H9 (cell line): Measurements from ENCODE around the gene NKAIN4. TPM values are rescaled to one million over a fixed set of nuclear protein-coding genes. Genes with fewer than 3 reads are reported as not detected.

Source experiments
- DNase-seq: peaks from one replicate; pipeline ENCODE4 v3.0.0-alpha.2; 2017
- H2AFZ ChIP-seq: one replicate; pipeline ENCODE4 v1.6.1; 2013; ENCODE audit warnings: mild to moderate bottlenecking, low read length, control low read depth, moderate library complexity
- H2AK5ac ChIP-seq: 2 replicates; pipeline ENCODE4 v1.6.1; 2013; ENCODE audit warnings: low read length, control low read depth, mixed read lengths; ENCODE audit not compliant: insufficient read length
- H2BK120ac ChIP-seq: one replicate; pipeline ENCODE4 v1.6.1; 2013; ENCODE audit warnings: low read depth, mild to moderate bottlenecking, low read length, control low read depth, inconsistent platforms; ENCODE audit not compliant: poor library complexity, severe bottlenecking
- H2BK12ac ChIP-seq: 2 replicates; pipeline ENCODE4 v1.6.1; 2013; ENCODE audit warnings: low read length, control low read depth, mixed read lengths, low read depth; ENCODE audit not compliant: insufficient read length
- H2BK15ac ChIP-seq: 2 replicates; pipeline ENCODE4 v1.6.1; 2013; ENCODE audit warnings: low read depth, low read length, control low read depth
- H2BK20ac ChIP-seq: one replicate; pipeline ENCODE4 v1.6.1; 2013; ENCODE audit warnings: low read depth, mild to moderate bottlenecking, low read length, control low read depth, inconsistent platforms; ENCODE audit not compliant: poor library complexity, severe bottlenecking
- H2BK5ac ChIP-seq: 2 replicates; pipeline ENCODE4 v1.6.1; 2013; ENCODE audit warnings: low read length, control low read depth, mixed read lengths; ENCODE audit not compliant: insufficient read length
- H3K14ac ChIP-seq: 2 replicates; pipeline ENCODE4 v1.6.1; 2013; ENCODE audit warnings: low read length, control low read depth; ENCODE audit not compliant: insufficient read depth
- H3K18ac ChIP-seq: 2 replicates; pipeline ENCODE4 v1.6.1; 2013; ENCODE audit warnings: low read depth, mild to moderate bottlenecking, mixed read lengths, low read length, control low read depth; ENCODE audit not compliant: insufficient read length
- H3K23ac ChIP-seq: 2 replicates; pipeline ENCODE4 v1.6.1; 2013; ENCODE audit warnings: low read length, control low read depth, mixed read lengths, low read depth; ENCODE audit not compliant: insufficient read length
- H3K23me2 ChIP-seq: 2 replicates; pipeline ENCODE4 v1.6.1; 2013; ENCODE audit warnings: low read depth, mild to moderate bottlenecking, mixed read lengths, low read length, control low read depth; ENCODE audit not compliant: insufficient read length, poor library complexity, severe bottlenecking
- H3K27ac ChIP-seq: 2 replicates; pipeline ENCODE4 v1.5.1; 2013; ENCODE audit warnings: low read length, control low read depth, mixed read lengths, low read depth; ENCODE audit not compliant: insufficient read length
- H3K27me3 ChIP-seq: 2 replicates; pipeline ENCODE4 v1.6.1; 2013; ENCODE audit warnings: low read length, control low read depth, inconsistent platforms; ENCODE audit not compliant: insufficient read depth
- H3K4ac ChIP-seq: 2 replicates; pipeline ENCODE4 v1.6.1; 2013; ENCODE audit warnings: low read depth, mild to moderate bottlenecking, control low read depth, inconsistent platforms, low read length, moderate library complexity
- H3K4me1 ChIP-seq: 2 replicates; pipeline ENCODE4 v1.6.1; 2013; ENCODE audit warnings: low read length, control low read depth, inconsistent platforms; ENCODE audit not compliant: insufficient read depth
- H3K4me2 ChIP-seq: 2 replicates; pipeline ENCODE4 v1.6.1; 2013; ENCODE audit warnings: low read length, control low read depth, mixed read lengths; ENCODE audit not compliant: insufficient read length, insufficient read depth
- H3K56ac ChIP-seq: 2 replicates; pipeline ENCODE4 v1.6.1; 2013; ENCODE audit warnings: low read depth, mild to moderate bottlenecking, mixed read lengths, low read length, control low read depth; ENCODE audit not compliant: insufficient read length
- H3K79me1 ChIP-seq: 2 replicates; pipeline ENCODE4 v1.6.1; 2013; ENCODE audit warnings: low read depth, mild to moderate bottlenecking, moderate library complexity, low read length, control low read depth, inconsistent platforms; ENCODE audit not compliant: insufficient read depth, poor library complexity, severe bottlenecking
- H3K79me2 ChIP-seq: 2 replicates; pipeline ENCODE4 v1.6.1; 2013; ENCODE audit warnings: low read length, control low read depth, inconsistent platforms; ENCODE audit not compliant: insufficient read depth
- H3K9ac ChIP-seq: 2 replicates; pipeline ENCODE4 v1.6.1; 2013; ENCODE audit warnings: low read length, control low read depth, mixed read lengths; ENCODE audit not compliant: insufficient read length; ENCODE audit errors: extremely low read depth
- H3K9me3 ChIP-seq: one replicate; pipeline ENCODE4 v1.6.1; 2013; ENCODE audit warnings: low read depth, low read length, inconsistent platforms; ENCODE audit not compliant: control insufficient read depth
- H3T11ph ChIP-seq: one replicate; pipeline ENCODE4 v1.6.1; 2013; ENCODE audit warnings: mild to moderate bottlenecking, low read length, control low read depth, inconsistent platforms
- H4K20me1 ChIP-seq: one replicate; pipeline ENCODE4 v1.6.1; 2013; ENCODE audit not compliant: control insufficient read depth, insufficient read length, insufficient read depth
- H4K5ac ChIP-seq: 2 replicates; pipeline ENCODE4 v1.6.1; 2013; ENCODE audit warnings: low read depth, mild to moderate bottlenecking, mixed read lengths, low read length, control low read depth; ENCODE audit not compliant: insufficient read length
- H4K8ac ChIP-seq: replicated peaks from 2 replicates; pipeline ENCODE4 v1.6.1; 2013; ENCODE audit warnings: low read length, control low read depth, mixed read lengths, low read depth; ENCODE audit not compliant: insufficient read length
- H4K91ac ChIP-seq: 2 replicates; pipeline ENCODE4 v1.6.1; 2013; ENCODE audit warnings: low read depth, mild to moderate bottlenecking, moderate library complexity, mixed read lengths, low read length, control low read depth; ENCODE audit not compliant: insufficient read length
- H3K27ac Mint-ChIP-seq, 3 experiments: 2 replicates in 2 of 3; 3 replicates in 1 of 3; pipeline ENCODE4 v1.8.0; 2020 to 2021; ENCODE audit warnings: mixed read lengths in 3 of 3, mild to moderate bottlenecking in 1 of 3, moderate library complexity in 1 of 3
- H3K27me3 Mint-ChIP-seq: 2 replicates; pipeline ENCODE4 v1.8.0; 2021; ENCODE audit warnings: low read depth, mild to moderate bottlenecking, moderate library complexity, mixed read lengths
- H3K36me3 Mint-ChIP-seq, 3 experiments: 2 replicates in 2 of 3; 3 replicates in 1 of 3; pipeline ENCODE4 v1.8.0; 2020 to 2021; ENCODE audit warnings: low read depth in 3 of 3, mixed read lengths in 3 of 3; ENCODE audit not compliant: insufficient read depth in 1 of 3
- H3K4me1 Mint-ChIP-seq, 2 experiments: 2 replicates each; pipeline ENCODE4 v1.8.0; 2020; ENCODE audit warnings: mixed read lengths in 2 of 2
- H3K4me3 Mint-ChIP-seq, 2 experiments: 2 replicates in 1 of 2; 3 replicates in 1 of 2; pipeline ENCODE4 v1.8.0; 2020 to 2021; ENCODE audit warnings: mild to moderate bottlenecking in 2 of 2, mixed read lengths in 2 of 2, moderate library complexity in 1 of 2
- H3K9me3 Mint-ChIP-seq, 2 experiments: 2 replicates in 1 of 2; 3 replicates in 1 of 2; pipeline ENCODE4 v1.8.0; 2020; ENCODE audit warnings: mild to moderate bottlenecking in 2 of 2, mixed read lengths in 2 of 2, moderate library complexity in 1 of 2
- WGBS: extraction: QIAGEN DNeasy Blood & Tissue Kit; methylation state at CpG from one replicate; pipeline ENCODE4 v1.1.7; 2013; ENCODE audit warnings: missing lambda C conversion rate, low lambda C conversion rate, mixed read lengths; ENCODE audit not compliant: insufficient read length; ENCODE audit errors: extremely low coverage; 5-methylcytosine and 5-hydroxymethylcytosine counted together
- total RNA-seq: library from RNA; stranded (reverse); gene quantifications from 2 replicates; pipeline ENCODE4 v1.2.1, GENCODE V29; 2021
- TF ChIP-seq, protein P1 (sequence below): fragments of 200-600 bp; sonication (generic); conservative IDR thresholded peaks from 3 replicates; pipeline ENCODE4 v1.8.0; 2021; ENCODE audit warnings: antibody characterized with exemption, mild to moderate bottlenecking

NKAIN4 gene
- total RNA-seq, 1 experiment from 2014 or later: 20.9 TPM

DNA sequence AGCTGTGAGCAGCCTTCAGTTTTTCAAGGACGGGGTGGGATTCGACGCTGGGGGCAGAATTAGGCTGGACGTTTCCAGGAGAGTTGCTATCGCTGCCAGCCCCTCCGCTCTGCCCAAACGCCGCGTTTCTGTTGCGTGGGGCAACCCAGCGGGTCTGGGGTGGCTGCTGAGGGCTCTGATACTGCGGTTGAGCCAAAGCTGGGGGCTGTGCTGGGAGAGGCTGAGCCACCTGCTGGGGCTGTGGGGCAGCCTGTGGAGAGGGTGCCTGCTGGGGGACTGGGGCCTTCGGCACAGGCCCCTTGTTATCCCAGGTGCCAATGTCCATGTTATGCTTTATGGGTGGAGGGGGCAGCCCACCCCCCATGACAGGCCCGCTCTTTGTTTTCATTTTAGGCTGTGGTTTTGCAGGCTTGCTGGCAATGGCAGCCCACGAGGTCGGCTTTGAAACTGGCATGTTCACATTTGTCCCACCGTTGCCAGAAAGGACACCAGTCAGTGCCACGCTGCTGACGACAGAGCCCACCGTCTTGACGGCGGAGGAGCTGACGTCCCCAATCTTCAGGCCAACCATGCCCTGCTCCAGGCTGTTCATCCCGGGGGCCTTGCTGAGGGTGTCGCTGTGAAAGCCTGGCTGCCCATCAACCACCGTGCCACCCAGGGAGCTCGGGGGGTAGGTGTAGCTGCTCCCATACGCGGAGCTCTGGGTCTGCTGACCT is 51.3 kb downstream of the NKAIN4 start:
- Histone ChIP-seq H3T11ph (no peak overlapping the region), H2BK120ac (no peak overlapping the region), H3K23me2 (no peaks in the 10 kb centered on the region), H3K9me3 (no peaks in the 10 kb centered on the region), H2BK15ac (no peak overlapping the region), H3K79me1 (peaks cover 13% of the 10 kb centered on the region), H3K27me3 (no peaks in the 10 kb centered on the region), H3K4ac (no peak overlapping the region), H3K14ac (no peak overlapping the region), H3K9ac (no peak overlapping the region), H4K5ac (no peak overlapping the region), H3K4me1 (no peaks in the 10 kb centered on the region), H2AK5ac (no peak overlapping the region), H2BK5ac (no peak overlapping the region), H3K23ac (no peak overlapping the region), H3K56ac (no peak overlapping the region), H4K20me1 (no peaks in the 10 kb centered on the region), H3K79me2 (peaks cover 20% of the 10 kb centered on the region; the same call in 1 of the 2 replicates), H4K91ac (no peak overlapping the region), H2AFZ (no peak overlapping the region), H3K18ac (no peak overlapping the region), H2BK12ac (no peak overlapping the region), H2BK20ac (no peak overlapping the region), H3K27ac (no peak overlapping the region), H3K4me2 (no peak overlapping the region), H4K8ac (no peak overlapping the region)
- H3K9me3 Mint-ChIP-seq: no peaks in the 10 kb centered on the region
- TF ChIP-seq, protein P1, sequence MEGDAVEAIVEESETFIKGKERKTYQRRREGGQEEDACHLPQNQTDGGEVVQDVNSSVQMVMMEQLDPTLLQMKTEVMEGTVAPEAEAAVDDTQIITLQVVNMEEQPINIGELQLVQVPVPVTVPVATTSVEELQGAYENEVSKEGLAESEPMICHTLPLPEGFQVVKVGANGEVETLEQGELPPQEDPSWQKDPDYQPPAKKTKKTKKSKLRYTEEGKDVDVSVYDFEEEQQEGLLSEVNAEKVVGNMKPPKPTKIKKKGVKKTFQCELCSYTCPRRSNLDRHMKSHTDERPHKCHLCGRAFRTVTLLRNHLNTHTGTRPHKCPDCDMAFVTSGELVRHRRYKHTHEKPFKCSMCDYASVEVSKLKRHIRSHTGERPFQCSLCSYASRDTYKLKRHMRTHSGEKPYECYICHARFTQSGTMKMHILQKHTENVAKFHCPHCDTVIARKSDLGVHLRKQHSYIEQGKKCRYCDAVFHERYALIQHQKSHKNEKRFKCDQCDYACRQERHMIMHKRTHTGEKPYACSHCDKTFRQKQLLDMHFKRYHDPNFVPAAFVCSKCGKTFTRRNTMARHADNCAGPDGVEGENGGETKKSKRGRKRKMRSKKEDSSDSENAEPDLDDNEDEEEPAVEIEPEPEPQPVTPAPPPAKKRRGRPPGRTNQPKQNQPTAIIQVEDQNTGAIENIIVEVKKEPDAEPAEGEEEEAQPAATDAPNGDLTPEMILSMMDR: no peak
- H3K4me1 Mint-ChIP-seq: peaks cover 4 to 8% of the 10 kb centered on the region in 2 experiments; a peak in 3 of 4 replicates
- H3K4me3 Mint-ChIP-seq: no peak overlapping the region
- peaks cover 21 to 84% (median 84%) of the 10 kb centered on the region in 3 experiments; a peak in 6 of 7 replicates for H3K36me3 Mint-ChIP-seq
- H3K27ac Mint-ChIP-seq: no peak overlapping the region
- no peak for DNase-seq
- H3K27me3 Mint-ChIP-seq: no peaks in the 10 kb centered on the region
- WGBS: no CpG with 5 or more reads among the region's 29 CpGs
